Measurements from ENCODE around the gene PRAMEF6.
"Not testable (repeated sequence)": the region's sequence is repeated elsewhere in the genome, so short reads cannot be mapped to it uniquely, and the experiment has no call there.

PRAMEF6 gene

DNA sequence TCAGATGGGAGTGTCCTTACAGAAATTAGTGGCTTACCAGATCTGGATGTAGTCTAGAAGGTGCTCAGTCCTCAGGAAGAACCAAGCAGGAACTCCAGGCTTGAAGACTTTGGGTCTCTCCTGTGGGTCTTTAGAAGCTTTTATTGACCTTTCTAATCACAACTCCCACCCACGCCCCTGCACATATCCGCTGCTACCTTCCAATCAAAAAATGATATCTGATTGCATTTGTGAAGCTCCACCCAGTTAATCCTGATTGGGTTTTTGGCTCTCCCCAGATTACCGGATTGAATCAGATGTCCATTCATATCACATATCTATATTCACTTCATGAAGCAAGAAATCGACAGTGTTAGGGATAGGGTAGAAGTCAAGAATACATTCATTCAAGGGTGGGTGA lies at the start of gene PRAMEF6:
Gene PRAMEF6 (minus strand): TSS at position 101 of the 400 bp plus-strand sequence. CDS start 5,062 bp downstream, outside the sequence.
- DNase-seq, result not testable (repeated sequence)

DNA sequence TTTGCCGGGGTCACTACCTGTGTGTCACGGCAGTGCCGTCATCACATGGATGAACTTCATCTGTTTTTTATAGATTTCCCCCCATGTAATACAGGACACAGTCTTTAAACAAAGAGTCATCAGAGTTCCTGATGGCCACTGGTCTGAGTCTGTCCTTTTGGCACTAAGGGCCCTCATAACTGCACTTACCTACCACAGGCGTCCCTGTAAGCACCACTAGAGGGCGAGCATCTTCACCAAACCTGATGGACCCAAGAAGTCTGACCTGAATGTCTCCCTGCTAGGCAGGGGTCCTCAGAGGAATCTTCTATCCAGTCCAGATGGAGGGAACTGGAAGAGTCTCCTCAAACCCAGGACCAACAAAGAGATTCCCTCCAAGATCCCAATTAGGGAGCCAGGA lies 23.0 kb downstream of the PRAMEF6 start:
- DNase-seq, result not testable (repeated sequence)

DNA sequence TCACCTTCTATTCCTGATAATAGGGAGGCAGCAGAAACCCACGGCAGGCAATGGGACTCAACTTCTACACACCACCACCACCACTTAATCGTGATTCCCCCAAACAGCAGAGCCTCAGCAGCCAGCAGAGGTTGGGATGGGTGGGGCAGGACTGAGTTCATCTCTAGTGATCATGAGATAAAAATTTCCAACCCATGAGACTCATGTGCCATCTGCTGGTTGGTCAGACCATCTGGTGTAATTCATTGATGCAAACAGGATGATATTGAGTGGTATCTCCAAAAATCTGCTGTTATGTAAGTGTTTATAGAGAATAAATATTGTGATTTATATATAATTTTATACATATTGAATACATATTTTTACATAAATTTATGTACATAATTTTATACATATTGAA lies 25.6 kb downstream of the PRAMEF6 start:
- DNase-seq, result not testable (repeated sequence)

DNA sequence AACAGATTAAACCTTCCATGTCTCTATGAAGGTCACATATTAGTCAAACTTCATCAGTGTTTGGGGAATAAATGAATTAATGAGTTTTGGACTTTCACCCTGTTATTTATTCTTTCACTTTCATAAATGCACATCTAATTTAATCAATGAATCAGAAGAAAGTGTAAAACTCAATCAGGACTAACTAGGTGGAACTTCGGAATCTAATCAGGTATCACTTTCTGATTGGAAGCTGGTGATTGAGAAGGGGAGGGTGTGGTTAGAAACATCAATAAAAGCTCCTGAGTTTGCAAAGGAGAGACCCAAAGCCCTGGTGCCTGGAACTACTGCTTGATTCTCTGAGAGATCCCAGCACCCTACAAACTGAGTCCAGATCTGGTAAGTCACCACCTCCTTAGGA lies 31.1 kb downstream of the PRAMEF6 start, which contains the start of gene PRAMEF7:
Gene PRAMEF7 (plus strand): TSS at position 301 of the 400 bp plus-strand sequence. CDS start 1,083 bp downstream, outside the sequence.
- DNase-seq, result not testable (repeated sequence)

DNA sequence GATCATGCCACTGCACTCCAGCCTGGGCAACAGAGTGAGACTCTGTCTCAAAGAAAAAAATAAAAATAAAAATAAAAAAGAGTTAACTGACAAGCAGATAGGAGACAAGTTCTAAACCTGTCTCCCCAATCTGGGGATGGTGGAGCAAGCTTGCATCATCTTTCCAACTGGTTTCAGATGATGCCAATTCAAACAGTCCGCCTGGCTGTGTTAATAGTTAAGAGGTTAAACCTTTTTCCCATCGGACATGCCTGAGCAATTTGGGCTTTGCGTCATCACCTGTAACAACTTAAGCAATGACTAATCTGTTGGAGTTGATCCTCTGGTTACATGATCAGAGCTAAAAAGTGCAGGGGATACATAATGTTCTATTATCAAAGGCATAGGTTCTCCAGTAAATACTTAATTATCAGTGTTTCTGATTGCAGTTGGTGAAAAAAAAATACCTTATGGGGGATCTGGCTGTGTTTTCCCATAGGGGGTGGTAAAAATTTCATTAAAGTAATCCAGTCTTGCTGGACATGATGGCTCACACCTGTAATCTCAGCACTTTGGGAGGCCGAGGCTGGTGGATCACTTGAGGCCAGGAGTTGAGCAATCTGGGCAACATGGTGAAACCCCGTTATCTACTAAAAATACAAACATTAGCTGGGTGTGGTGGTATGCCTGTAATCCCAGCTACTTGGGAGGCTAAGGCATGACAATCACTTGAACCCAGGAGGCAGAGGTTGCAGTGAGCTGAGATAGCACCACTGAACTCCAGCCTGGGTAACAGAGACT lies 43.4 kb downstream of the PRAMEF6 start:
- DNase-seq, result not testable (repeated sequence)

DNA sequence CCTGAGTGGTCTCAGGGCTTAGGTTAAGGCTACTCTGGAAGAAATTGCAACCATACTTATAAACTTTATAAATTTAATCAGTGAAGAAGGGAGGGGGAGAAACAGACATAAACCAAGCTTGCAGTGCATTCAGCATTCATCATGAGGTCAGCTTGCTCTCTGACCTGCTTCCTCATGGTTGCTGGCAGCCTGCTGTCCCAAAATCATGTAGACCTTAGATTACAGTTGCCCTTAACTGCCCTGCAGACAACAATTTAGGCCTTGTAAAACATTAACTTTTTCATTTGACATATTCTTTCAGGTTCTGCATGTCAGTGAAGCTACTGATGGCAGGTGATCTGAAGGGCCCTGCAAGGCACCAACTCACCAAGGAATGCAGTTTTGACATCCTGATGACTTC lies 48.2 kb downstream of the PRAMEF6 start:
- DNase-seq, result not testable (repeated sequence)

DNA sequence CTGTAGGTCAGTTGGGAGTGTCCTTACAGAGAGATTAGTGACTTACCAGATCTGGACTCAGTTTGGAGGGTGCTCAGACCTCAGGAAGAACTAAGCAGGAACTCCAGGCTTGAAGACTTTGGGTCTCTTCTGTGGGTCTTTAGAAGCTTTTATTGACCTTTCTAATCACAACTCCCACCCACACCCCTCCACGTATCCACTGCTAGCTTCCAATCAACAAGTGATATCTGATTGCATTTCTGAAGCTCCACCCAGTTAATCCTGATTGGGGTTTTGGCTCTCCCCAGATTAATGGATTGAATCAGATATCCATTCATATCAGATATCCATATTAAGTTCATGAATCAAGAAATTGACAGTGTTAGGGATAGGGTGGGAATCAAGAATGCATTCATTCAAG lies 49.2 kb downstream of the PRAMEF6 start, which contains the start of gene PRAMEF10:
Gene PRAMEF10 (minus strand): TSS at position 101 of the 400 bp plus-strand sequence. CDS start 2,423 bp downstream, outside the sequence.
- not testable (repeated sequence) for DNase-seq
